ENCODE results near the gene EPO.

Gene EPO

DNA sequence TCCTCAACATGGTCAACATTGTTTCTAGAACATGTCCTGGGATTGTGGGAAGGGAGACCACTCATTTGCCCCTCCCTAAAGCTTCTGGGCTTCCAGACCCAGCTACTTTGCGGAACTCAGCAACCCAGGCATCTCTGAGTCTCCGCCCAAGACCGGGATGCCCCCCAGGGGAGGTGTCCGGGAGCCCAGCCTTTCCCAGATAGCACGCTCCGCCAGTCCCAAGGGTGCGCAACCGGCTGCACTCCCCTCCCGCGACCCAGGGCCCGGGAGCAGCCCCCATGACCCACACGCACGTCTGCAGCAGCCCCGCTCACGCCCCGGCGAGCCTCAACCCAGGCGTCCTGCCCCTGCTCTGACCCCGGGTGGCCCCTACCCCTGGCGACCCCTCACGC is at the start of gene EPO:
Gene EPO (plus strand): TSS at position 190 of the 392 bp plus-strand sequence. CDS start 513 bp downstream, outside the sequence.
- TF ChIP-seq, protein P1, sequence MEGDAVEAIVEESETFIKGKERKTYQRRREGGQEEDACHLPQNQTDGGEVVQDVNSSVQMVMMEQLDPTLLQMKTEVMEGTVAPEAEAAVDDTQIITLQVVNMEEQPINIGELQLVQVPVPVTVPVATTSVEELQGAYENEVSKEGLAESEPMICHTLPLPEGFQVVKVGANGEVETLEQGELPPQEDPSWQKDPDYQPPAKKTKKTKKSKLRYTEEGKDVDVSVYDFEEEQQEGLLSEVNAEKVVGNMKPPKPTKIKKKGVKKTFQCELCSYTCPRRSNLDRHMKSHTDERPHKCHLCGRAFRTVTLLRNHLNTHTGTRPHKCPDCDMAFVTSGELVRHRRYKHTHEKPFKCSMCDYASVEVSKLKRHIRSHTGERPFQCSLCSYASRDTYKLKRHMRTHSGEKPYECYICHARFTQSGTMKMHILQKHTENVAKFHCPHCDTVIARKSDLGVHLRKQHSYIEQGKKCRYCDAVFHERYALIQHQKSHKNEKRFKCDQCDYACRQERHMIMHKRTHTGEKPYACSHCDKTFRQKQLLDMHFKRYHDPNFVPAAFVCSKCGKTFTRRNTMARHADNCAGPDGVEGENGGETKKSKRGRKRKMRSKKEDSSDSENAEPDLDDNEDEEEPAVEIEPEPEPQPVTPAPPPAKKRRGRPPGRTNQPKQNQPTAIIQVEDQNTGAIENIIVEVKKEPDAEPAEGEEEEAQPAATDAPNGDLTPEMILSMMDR (IDR thresholded peaks at IDR 0.05), result no peak

DNA sequence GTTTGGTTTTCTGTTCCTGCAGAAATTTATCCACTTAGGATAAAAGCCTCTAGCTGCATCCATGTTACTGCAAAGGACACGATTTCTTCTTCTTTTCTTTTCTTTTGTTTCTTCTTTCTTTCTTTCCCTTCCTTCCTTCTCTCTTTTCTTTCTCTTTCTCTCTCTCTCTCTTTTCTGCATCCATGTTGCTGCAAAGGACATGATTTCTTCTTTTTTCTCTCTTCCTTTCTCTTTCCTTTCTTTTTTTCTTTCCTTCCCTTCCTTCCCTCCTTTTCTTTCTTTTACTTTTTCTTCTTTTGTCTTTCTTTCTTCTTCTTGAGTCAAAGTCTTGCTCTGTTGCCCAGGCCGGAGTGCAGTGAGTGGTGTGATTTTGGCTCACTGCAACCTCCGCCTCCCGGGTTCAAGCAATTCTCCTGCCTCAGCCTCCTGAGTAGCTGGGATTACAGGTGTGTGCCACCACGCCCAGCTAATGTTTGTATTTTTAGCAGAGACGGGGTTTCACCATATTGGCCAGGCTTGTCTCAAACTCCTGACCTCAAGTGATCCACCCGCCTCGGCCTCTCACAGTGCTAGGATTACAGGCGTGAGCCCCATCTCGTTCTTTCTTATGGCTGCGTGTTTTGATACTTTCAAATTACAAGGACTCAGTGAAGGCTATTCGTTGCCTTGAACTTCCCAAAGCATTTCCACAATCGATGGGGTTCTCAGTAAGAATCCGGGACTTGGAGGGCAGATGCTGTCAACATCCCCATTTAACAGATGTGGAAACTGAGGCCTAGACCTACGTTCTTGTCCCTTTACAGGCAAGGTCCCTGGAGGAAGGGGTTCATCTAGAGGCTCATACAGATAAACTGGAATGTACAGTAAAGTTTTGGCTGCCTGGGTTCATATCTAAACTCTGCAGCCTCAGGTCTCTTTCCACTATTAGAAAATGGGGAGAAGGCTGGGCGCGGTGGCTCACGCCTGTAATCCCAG is 48.6 kb upstream of the EPO start:
- TF ChIP-seq, protein P1 (IDR thresholded peaks at IDR 0.05), result no peak

DNA sequence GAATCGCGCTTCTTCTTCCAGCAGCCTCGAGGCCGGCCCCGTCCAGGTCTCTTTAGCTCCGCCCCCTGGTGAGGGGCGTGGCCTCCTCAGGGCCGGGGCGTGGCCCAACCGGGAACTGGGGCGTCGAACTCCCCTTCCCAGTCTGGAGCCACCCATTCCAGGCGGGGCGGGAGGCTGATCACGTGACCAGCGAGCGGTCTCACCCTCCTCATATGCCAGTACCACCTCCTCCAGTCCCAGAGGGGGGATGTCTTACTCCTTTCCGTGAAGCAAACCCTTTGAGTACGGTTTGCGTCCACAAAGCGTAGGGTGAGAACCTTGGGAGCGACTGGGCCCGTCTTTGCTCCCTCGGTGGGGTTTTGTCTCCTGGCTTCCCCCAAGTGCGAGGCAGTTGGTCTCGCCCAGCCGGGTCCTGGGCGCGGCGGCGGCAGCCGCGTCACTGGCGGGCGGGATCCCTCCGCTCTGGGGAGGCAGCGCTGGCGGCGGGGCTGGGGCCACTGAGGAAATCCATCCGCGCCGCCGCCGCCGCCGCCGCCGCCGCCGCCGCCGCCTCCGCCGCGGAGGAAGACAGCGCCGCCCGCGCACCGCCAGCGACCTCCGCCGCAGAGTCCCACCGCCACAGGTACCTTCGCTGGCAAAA is 46.8 kb upstream of the EPO start, which contains the start of gene GNB2:
Gene GNB2 (plus strand): TSS at position 439 of the 640 bp plus-strand sequence. CDS start 2,526 bp downstream, outside the sequence.
- TF ChIP-seq, protein P1 (IDR thresholded peaks at IDR 0.05), result no peak

DNA sequence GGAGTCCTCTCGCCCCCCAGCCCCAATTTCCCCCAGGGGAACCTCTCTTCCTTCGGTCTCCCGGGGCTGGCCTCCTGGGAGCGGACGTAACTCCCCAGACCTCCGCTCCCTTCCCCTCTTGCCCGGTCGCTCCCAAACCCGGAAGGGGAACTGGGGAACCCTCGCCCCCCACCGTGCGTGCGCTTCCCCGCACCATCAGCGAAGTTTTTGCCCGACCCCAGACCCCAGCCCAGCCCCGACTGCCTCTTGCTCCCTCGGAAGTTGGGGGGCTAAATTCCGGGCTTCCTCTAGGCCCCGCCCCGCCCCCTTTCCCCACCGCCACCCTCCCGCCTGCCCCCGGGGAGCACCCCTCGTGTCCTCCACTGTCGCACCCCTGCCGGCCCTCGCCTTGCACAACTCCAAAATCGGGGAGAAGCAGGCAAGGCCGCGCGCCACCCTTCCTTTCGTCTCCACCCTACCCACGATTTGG is 46.3 kb upstream of the EPO start:
- TF ChIP-seq, protein P1 (IDR thresholded peaks at IDR 0.05), result no peak

DNA sequence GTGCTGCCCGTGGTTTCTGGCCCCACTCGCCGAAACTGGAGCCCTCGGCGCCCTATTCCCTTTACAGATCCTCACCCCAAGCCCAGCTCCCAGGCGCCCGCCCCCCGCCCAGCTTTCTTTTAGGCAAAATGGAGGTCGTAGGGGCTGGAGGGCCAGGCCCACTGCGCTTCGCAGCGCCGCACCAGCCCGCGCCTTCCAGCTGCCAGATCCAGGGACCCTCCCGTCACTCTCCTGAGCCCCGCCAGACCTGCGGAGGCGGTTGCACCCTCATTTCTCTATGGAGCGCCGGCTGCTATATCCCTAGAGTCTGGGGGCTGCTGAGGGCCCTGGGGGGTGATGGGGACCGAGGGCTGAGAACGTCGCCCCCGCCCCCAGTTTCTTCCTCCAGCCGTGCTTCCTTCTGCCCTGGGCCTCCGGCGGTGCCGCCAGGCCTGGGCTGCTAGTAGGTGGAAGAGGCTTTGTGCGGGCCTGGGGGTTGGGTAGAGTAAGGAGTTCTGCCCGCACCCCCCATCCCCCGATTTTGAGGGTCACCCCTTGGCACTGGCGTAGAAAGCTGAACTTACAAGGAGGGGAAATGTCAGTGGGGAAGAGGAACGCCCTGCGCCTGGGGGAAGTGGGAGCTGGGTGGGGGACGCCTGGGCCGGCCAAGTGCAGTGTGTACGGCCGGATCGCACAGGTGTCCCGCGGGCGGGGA is 45.7 kb upstream of the EPO start:
- TF ChIP-seq, protein P1 (IDR thresholded peaks at IDR 0.05), result no peak

DNA sequence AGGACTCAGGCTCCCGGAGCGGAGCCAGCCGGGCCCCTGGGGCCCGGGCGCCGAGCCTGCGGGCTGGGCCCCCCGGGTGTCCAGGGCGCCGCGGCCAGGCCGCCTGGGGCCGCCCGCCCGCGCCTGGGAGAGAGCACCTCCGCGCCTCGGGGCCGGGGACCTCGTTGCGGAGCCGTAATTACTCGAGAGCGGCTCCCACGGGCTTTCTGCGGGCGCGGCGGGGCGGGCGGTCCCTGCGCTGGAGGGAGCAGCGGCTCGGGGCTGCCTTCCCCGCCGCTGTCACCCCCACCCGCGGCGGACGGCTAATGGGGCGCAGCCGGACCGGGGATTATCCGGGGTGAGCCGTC is 45.2 kb upstream of the EPO start:
- TF ChIP-seq, protein P1 (IDR thresholded peaks at IDR 0.05), result no peak
